NCI-H460 (cell line): ENCODE data around the gene CAMKMT. TPM values are rescaled to one million over a fixed set of nuclear protein-coding genes. Genes with fewer than 3 reads are reported as not detected.

Experiments
- DNase-seq: peaks from one replicate; pipeline ENCODE4 v3.0.0-alpha.2; 2016; ENCODE audit warnings: low read depth; ENCODE audit errors: extremely low read depth
- total RNA-seq: library from RNA; depleted of rRNA; stranded (reverse); fragments of >200 nt; shearing (Covaris generic); gene quantifications from 2 replicates; pipeline ENCODE4 v1.2.3, GENCODE V29; 2014

The CAMKMT gene
- total RNA-seq, 1 experiment from 2014 or later, result 10.3 TPM

DNA sequence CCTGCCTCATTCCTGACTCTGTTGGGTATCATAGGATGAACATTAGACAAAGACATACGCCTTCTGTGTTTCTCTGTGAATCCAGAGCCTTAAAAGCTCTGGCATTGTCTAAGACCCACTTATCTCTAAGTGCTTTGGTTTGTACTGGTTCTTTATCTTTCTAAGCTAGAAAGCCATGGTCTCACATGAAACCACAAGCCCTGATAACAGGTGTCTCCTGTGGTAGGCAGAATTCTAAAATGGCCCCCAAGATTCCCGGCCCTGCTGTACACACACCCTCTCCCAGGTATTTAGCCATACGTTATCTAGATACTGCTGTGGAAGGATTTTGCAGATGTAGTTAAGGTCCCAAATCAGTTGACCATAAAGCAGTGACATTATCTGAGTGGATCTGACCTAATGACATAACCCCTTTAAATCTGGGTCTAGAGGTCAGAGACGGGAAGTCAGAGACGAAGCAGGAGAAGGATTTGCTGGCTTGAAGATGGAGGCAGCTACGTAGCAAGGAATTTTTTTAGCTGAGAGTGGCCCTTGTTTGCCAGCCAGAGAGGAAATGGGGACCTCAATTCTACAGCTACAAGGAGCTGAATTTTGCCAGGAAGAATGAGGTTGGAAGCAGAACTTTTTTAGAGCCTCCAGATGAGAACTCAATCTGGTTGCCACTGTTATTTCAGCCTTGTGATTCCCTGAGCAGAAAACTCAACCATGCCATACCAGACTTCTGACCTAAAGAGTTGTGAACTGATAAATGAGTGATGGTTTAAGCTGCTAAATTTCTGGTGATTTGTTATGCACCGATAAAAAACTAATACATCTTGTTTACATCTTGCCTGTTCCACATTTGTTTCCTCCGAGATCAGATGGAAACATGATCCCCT lies 186.7 kb downstream of the CAMKMT start:
- no peak for DNase-seq

DNA sequence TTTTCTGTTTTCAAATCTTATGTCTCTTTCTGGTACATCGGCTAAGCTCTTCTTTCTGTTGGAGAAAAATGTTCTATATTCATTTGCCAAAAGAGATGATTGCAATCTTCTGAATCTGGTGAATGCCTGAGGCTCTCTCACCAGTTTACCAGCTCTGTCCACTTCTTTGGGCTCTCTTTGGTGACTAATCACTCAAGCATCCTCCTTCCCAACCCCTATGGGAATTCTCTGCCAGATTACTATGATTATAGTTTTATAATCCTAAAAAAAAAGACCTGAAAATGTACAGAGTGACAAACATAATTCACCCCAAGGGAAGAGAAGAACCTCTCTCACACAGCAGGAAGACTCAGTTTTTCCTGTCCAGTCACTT lies 187.3 kb downstream of the CAMKMT start:
- peak; percentile 37 for DNase-seq

DNA sequence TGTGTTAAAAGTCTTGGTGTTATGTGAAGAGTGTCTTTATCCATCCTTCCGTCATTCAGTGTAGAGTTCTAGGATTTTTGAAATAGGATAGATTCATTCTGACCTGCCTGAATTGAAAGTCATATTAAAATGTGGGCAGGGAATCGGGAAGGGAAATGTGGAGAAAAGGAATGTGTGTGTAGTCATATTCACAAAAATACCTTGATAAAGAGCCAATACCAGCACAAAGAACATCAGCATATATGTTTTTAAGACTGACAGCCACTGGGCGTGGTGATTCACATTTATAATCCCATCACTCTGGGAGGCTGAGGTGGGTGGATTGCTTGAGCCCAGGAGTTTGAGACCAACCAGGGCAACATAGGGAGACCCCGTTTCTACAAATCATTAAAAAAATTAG lies 188.1 kb downstream of the CAMKMT start:
- DNase-seq, result no peak

- DNase-seq, result no peak
Observed at GRCh38 chr2:44550561-44550960, 188.8 kb downstream of the CAMKMT start.

GRCh38 chr2:44551497-44551896 lies 189.8 kb downstream of the CAMKMT start:
- no peak for DNase-seq

- peak; percentile 9 for DNase-seq
Observed at GRCh38 chr2:44553456-44553855, 191.7 kb downstream of the CAMKMT start.

DNA sequence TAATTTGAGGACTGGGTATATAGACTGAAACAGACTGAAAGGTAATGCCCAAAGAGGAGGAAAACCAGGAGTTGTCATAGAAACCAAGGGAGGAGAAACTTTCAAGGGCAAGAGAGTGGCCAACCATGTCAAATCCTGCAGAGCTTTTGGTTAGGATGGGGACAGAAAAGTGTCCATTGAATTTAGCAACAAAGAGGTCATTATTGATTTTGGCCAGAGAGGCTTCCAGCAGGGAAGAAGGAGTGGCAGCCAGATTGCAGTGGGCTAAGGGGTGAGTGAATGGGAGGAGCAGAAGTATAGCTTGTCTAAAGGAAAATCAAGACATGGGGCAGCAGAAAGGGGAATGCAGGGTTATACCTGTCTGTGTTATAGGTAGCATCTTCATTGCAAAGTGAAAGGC lies 194.0 kb downstream of the CAMKMT start:
- no peak for DNase-seq

GRCh38 chr2:44559108-44559507 lies 197.4 kb downstream of the CAMKMT start:
- DNase-seq, result no peak

DNA sequence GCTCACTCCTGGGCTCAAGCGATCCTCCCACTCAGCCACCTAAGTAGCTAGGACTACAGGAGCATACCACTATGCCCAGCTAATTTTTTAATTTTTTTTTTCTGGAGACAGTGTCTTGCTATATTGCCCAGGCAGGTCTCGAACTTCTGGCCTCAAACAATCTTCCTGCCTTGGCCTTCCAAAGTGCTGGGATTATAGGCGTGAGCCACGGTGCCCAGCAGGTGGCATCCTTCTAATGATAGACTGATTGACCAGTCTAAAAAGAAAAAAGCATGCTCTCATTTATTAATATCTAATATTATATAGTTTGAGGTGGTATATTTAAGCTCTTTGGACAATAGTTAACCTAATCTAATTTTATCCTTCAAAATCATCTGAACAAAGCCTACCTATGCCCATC lies 198.6 kb downstream of the CAMKMT start:
- no peak for DNase-seq

GRCh38 chr2:44560941-44561340 lies 199.2 kb downstream of the CAMKMT start:
- no peak for DNase-seq

GRCh38 chr2:44562737-44563136 lies 201.0 kb downstream of the CAMKMT start:
- DNase-seq, result no peak

- no peak for DNase-seq
Observed at GRCh38 chr2:44564752-44565151, 203.0 kb downstream of the CAMKMT start.

GRCh38 chr2:44566059-44566458 lies 204.3 kb downstream of the CAMKMT start:
- no peak for DNase-seq

DNA sequence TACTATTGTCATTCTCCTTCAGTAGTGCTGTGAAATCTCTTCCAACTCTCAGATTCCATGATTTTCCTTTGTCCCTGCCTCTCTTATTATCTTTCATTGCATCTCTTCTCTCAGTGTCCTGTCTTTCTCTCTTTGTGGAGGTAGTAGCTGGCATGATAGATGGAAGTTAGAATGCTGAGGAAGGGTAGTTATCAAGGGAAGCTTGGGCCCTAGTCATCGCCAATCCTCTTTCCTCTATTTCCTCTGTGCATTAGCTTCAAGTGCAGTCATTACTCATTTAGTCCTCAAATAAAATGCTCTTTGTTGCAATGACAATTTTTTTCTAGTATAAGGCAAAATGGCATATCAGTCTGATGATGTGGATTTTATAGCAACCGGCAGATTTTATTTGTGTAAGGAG lies 207.7 kb downstream of the CAMKMT start:
- DNase-seq, result no peak

GRCh38 chr2:44570271-44570670 lies 208.5 kb downstream of the CAMKMT start:
- DNase-seq, result no peak

DNA sequence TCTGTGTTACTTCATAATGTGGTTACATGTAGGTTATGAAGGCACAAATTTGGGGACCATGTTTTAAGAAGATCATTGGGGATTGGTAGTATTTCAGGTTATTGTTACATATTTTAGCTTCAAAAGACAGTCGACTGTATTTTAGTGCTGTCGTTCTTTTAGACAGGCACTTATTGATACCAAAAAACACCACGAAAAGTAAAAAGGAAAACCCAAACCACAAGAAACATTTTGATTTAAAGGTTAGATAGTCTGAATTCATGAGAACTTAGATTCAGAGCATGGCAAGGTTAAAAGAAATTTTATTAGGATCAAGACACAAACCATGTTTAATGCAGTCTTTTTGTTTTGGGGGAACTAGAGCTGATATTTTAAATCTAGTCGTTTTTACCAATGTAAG lies 209.0 kb downstream of the CAMKMT start:
- DNase-seq, result no peak

DNA sequence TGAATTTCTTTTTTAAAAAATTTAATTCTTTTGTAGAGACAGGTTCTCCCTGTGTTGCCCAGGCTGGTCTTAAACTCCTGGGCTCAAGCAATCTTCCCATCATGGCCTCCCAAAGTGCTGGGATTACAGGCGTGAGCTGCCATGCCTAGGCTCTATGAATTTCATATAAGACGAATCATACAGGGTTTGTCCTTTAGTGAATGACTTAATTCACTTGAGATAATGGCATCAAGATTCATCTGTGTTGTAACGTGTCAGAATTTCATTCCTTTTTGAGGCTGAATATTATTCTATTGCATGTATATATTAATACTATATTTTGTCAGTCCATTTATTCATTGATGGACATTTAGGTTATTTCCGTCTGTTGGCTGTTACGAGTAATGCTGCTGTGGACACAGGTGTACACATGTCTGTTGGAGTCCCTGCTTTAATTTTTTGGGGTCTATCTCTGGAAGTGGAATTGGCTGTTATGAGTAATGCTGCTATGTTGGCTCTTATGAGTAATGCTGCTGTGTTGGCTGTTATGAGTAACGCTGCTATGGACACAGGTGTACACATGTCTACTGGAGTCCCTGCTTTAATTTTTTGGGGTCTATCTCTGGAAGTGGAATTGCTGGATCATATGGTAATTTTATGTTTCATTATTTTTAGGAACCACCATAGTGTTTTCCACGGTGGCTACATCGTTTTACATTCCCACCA lies 210.6 kb downstream of the CAMKMT start:
- no peak for DNase-seq

GRCh38 chr2:44573996-44574395 lies 212.2 kb downstream of the CAMKMT start:
- no peak for DNase-seq

- DNase-seq, result no peak
Observed at GRCh38 chr2:44578471-44579093, 216.8 kb downstream of the CAMKMT start.

DNA sequence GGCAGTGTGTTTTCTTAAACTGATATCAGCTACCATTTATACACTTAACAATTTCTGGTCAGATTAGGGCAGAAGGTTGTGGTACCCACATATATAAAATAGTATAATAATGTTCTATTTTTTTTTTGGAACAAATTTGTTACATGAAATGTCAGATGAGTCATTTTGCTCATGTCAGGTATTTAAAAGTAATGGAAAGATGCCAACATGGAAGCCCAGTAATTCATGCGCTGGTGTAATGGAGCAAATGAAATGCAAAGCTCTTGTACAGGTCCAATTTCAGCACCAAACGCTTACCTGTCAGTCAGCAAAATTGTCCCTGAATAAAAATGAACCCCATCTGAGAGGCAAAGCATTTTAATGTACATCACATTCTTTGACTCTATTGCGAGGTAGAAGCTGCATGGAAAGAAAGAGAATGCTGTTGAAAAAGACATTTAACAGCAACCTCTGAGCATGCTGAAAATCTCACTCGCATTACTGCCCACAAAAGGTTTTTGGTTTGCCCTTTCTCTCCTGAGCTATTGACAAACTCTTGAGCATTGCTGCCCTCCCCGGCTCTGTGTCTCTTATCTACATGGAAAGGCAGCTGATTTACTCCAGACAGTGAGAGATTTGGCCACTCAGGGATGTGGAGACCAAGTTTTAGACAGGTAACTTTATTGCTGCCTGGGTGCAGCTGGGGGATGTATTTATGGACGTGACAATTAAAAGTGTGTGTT lies 217.5 kb downstream of the CAMKMT start:
- no peak for DNase-seq

- DNase-seq, result no peak
Observed at GRCh38 chr2:44579837-44580230, 218.1 kb downstream of the CAMKMT start.
